ENCODE measurements around the gene GALE.
"Not testable (repeated sequence)": the region's sequence is repeated elsewhere in the genome, so short reads cannot be mapped to it uniquely, and the experiment has no call there.

GALE gene

GRCh38 chr1:23800400-23801337, at the start of gene GALE:
GALE (minus strand) TSS chr1:23800754; CDS start chr1:23799007, 1,747 bp downstream.
- DNase-seq (ENCODE audit: low read depth in 2 of 2, low spot score in 1 of 2), result peak; percentile 97 to 98

- DNase-seq (ENCODE audit: low read depth in 2 of 2, low spot score in 1 of 2), result no peak
These were observed 48.4 kb upstream of the GALE start for GRCh38 chr1:23848673-23849616.

- not testable (repeated sequence) for DNase-seq (ENCODE audit: low read depth in 2 of 2, low spot score in 1 of 2)
These were observed 47.0 kb upstream of the GALE start for GRCh38 chr1:23847482-23848095.

GRCh38 chr1:23845163-23845562, 44.6 kb upstream of the GALE start:
- DNase-seq (ENCODE audit: low read depth in 2 of 2, low spot score in 1 of 2), result no peak

GRCh38 chr1:23843644-23844043, 43.1 kb upstream of the GALE start:
- no peak for DNase-seq (ENCODE audit: low read depth in 2 of 2, low spot score in 1 of 2)

- peak; percentile 48 to 50 for DNase-seq (ENCODE audit: low read depth in 2 of 2, low spot score in 1 of 2)
These were observed 37.9 kb upstream of the GALE start for GRCh38 chr1:23838401-23838866.

- no peak for DNase-seq (ENCODE audit: low read depth in 2 of 2, low spot score in 1 of 2)
These were observed 37.4 kb upstream of the GALE start for GRCh38 chr1:23837908-23838307.

GRCh38 chr1:23836037-23836436, 35.5 kb upstream of the GALE start:
- DNase-seq (ENCODE audit: low read depth in 2 of 2, low spot score in 1 of 2), result no peak

- DNase-seq (ENCODE audit: low read depth in 2 of 2, low spot score in 1 of 2), result not testable (repeated sequence)
These were observed 33.6 kb upstream of the GALE start for GRCh38 chr1:23834156-23834555.

GRCh38 chr1:23827717-23828116, 27.2 kb upstream of the GALE start:
- no peak for DNase-seq (ENCODE audit: low read depth in 2 of 2, low spot score in 1 of 2)

GRCh38 chr1:23826590-23826989, 26.0 kb upstream of the GALE start:
- DNase-seq (ENCODE audit: low read depth in 2 of 2, low spot score in 1 of 2), result not testable (repeated sequence)

GRCh38 chr1:23825762-23826522, 25.4 kb upstream of the GALE start:
- DNase-seq (ENCODE audit: low read depth in 2 of 2, low spot score in 1 of 2), result no peak

- DNase-seq (ENCODE audit: low read depth in 2 of 2, low spot score in 1 of 2), result peak; percentile 68 to 83
These were observed 24.7 kb upstream of the GALE start, which contains the start of gene HMGCL for GRCh38 chr1:23825076-23825761. HMGCL (minus strand) TSS chr1:23825429; CDS start chr1:23825415, 14 bp downstream.

- no peak for DNase-seq (ENCODE audit: low read depth in 2 of 2, low spot score in 1 of 2)
These were observed 24.1 kb upstream of the GALE start for GRCh38 chr1:23824711-23825075.

- DNase-seq (ENCODE audit: low read depth in 2 of 2, low spot score in 1 of 2), result no peak
These were observed 23.2 kb upstream of the GALE start for GRCh38 chr1:23823767-23824166.

- no peak for DNase-seq (ENCODE audit: low read depth in 2 of 2, low spot score in 1 of 2)
These were observed 17.1 kb upstream of the GALE start for GRCh38 chr1:23817633-23818032.

- no peak for DNase-seq (ENCODE audit: low read depth in 2 of 2, low spot score in 1 of 2)
These were observed 16.4 kb upstream of the GALE start for GRCh38 chr1:23816906-23817305.

- DNase-seq (ENCODE audit: low read depth in 2 of 2, low spot score in 1 of 2), result no peak
These were observed 15.8 kb upstream of the GALE start for GRCh38 chr1:23816361-23816760.

GRCh38 chr1:23814016-23814415, 13.5 kb upstream of the GALE start:
- no peak for DNase-seq (ENCODE audit: low read depth in 2 of 2, low spot score in 1 of 2)
